GM18520 (cell line): ENCODE measurements around the gene SMAD7.

ENCODE experiments used
- ATAC-seq: cut with Tn5 transposase; IDR thresholded peaks from one replicate; pipeline ENCODE4 v1.9.1; 2021; ENCODE audit not compliant: unreplicated experiment

SMAD7 gene

GRCh38 chr18:48987821-48988220 lies 37.1 kb upstream of the SMAD7 start:
- no peak for ATAC-seq

DNA sequence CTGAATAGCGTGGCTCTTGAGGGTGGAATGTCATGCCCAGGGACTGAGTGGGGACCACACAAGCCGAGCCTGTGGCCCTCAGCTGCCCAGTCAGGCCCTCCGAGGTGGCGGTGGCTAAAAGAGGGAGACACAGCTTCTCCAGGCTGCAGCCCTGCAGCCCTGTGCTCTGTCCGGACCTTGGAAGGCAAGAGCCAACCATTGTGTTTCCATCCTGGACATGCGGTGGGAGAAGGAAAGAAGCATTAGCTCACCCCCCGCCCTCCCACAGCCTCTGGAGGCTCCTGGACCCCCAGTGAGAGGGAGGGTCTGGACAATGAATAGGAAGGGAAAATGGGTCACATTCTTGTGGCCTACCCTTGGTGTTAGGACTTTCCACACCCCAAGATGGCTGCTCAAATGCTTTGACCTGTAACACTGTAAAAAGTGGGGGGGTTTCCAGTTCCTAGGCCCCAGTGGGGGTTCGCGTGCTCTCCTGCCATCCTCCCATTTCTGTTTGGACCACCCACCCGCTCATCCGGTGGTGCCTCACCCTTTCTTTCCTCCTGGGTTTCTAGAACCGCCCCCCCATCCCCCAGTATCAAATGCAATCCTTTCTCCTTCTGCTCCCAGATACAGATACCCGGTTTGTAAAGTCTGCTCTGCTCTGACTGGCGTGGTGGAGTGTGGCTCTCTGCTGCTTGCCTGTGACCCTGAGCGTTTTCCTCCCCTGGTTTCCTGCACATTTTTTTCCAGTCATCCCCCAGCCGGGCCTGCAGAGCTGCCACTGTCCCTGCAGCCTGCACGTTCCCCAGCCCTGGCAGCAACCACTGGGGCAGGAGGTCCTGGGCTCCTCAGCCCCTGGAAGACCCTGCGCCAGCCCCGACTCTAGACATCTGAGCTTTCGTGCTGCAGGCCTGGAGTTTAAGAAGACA lies 36.3 kb upstream of the SMAD7 start:
- ATAC-seq = no peak

GRCh38 chr18:48985161-48985560 lies 34.4 kb upstream of the SMAD7 start:
- ATAC-seq = no peak

GRCh38 chr18:48983793-48984437 lies 33.1 kb upstream of the SMAD7 start:
- no peak for ATAC-seq

GRCh38 chr18:48982266-48982665 lies 31.5 kb upstream of the SMAD7 start:
- ATAC-seq = no peak

GRCh38 chr18:48979944-48980890 lies 29.5 kb upstream of the SMAD7 start:
- no peak for ATAC-seq

GRCh38 chr18:48977914-48978313 lies 27.1 kb upstream of the SMAD7 start:
- ATAC-seq = no peak

- ATAC-seq = peak; percentile 54
These were observed 25.3 kb upstream of the SMAD7 start for GRCh38 chr18:48975817-48976649.

- ATAC-seq = no peak
These were observed 24.5 kb upstream of the SMAD7 start for GRCh38 chr18:48975120-48975816.

DNA sequence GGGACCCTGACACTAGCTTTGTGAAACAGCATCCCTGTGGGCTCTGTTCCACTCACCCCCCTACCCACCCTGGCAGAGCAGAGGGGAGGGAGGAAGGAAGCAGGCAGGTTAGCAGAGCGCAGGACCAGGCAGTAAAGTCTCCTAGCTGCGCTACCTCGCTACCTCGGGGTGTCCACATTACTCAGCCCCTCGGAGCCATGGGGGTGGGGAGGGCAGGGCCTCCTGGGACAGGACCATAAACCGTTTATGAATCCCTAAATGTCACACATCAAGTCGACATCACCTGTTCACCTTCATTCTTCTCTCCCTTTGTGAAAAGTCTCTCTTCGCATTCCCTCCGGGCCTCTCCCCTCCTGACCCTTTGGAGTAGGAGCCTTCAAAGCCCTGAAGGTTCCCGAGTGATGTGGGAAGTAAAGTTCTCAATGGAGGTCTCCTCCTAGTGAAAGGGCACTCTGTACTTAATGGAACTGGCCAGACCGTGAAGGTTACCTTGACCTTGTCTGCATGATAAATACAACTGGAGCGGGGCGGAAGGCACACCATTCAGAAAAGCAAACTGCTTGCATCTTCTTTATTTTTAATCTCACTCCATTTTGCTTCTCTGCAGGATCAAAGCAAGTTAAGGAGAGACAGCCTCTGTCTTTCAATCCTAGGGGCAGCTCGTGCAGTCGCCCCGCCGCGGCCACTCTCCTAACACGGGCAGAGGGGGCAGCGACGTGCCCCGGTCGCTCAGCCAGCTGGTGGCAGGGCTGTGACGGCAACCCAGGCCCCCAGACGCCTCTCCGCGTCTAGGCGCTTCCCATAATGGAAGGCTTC lies 23.7 kb upstream of the SMAD7 start:
- no peak for ATAC-seq

DNA sequence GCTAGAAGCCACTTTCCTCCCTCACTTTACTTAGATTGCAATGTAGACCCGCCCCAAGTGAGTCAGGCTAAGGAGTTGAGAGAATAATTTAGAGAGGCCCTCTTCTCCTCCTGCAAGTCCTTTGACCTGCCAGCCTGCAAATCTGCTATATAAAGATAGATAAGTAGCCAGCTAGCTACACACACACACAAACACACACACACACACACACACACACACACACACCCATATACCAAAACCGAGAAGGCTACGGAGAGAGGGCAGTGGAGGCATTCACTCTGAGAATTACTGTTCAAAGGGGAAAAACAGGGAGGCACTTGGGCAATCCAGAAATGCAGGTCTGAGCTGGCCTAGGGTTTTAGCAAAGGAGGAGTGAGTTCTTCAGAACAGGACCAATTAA lies 23.0 kb upstream of the SMAD7 start:
- no peak for ATAC-seq

DNA sequence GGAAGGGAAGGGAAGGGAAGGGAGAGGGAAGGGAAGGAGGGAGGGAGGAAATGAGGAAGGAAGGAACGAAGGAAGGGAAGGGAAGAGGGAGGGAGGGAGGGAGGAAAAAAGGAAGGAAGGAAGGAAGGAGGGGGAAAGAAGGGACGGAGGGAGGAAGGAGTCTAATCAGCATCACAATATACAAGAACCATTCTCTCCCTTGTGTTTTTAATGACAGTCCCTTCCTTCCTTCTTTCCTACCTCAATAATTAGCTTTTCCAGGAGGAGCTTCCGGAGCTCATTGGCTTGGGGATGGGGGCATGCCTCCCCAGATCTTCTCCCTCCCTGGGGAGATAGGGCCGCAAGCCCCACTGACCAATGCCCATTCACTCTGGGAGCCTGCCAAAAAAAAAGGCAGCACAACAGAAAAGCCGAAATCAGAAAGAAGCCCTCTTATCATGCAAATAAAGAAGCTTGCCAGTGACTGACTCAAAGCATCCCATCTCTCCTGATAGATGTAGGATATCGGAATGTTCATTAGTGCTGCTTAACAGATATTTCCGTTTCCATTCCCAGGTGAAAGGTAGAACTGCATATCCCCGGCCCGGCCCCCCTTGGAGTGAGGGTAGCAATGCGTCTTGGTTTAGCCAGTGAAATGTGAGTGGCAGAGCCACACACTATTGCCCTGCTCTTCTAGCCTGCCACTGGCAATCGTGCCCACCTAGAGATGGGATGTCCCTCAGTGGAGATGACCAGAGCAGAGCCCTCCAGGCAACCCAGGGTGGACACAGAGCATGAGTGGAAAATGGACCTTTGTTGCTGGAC lies 17.8 kb upstream of the SMAD7 start:
- ATAC-seq = no peak

DNA sequence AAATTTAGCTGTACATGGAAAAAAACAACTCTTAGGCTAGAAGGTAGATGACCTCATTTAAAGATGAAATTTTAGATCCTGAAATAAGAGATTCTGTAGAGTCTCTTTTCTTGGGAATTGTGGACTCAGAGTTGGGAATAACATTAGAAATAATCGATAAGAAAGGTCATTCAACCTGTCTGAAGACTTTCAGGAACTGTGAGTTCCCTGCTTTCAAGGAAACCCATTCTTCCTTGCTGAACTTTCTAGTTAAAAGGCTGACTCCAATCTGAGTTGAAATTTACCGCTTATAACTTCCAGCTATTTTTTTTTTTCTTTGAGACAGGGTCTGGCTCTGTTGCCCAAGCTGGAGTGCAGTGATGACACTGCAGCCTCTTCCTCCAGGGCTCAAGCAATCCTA lies 16.8 kb upstream of the SMAD7 start:
- no peak for ATAC-seq

GRCh38 chr18:48966523-48966922 lies 15.8 kb upstream of the SMAD7 start:
- no peak for ATAC-seq

- ATAC-seq = no peak
These were observed 13.1 kb upstream of the SMAD7 start for GRCh38 chr18:48963586-48964470.

GRCh38 chr18:48962994-48963561 lies 12.3 kb upstream of the SMAD7 start:
- ATAC-seq = no peak
